Neural cell (in vitro differentiated cells): Measurements from ENCODE around the gene NCKAP5.

Experiments
- CTCF ChIP-seq: fragments of 450-650 bp; IDR thresholded peaks from 2 replicates; pipeline ENCODE4 v1.5.1; 2014; ENCODE audit warnings: antibody characterized with exemption, mild to moderate bottlenecking, moderate library complexity; ENCODE audit not compliant: poor library complexity, severe bottlenecking
- RAD21 ChIP-seq: fragments of 450-650 bp; conservative IDR thresholded peaks from 2 replicates; pipeline ENCODE4 v1.6.1; 2014; ENCODE audit warnings: antibody characterized with exemption, mild to moderate bottlenecking, moderate library complexity

GRCh38 chr2:133054297-133054696 lies 514.0 kb downstream of the NCKAP5 start:
- no peak for TF ChIP-seq CTCF
- TF ChIP-seq RAD21: no peak
